T-helper 1 cell treated with Interleukin-12 subunit alpha and Interleukin-12 subunit beta and Interleukin-4 antibody, amounts not matched to agents 30 μg/mL and 1 μg/mL, for 36 hours (primary cell): ENCODE measurements around the gene STX16.
A peak's percentile ranks its signal among the peaks of the same experiment; 100 is the strongest.
"Not testable (repeated sequence)": the region's sequence is repeated elsewhere in the genome, so short reads cannot be mapped to it uniquely, and the experiment has no call there.

ENCODE experiments used
- H3K27ac Mint-ChIP-seq: one replicate; pipeline ENCODE4 v1.8.0; 2021; ENCODE audit warnings: mild to moderate bottlenecking, mixed read lengths
- H3K27me3 Mint-ChIP-seq: one replicate; pipeline ENCODE4 v1.8.0; 2021; ENCODE audit warnings: low read depth, mixed read lengths
- H3K36me3 Mint-ChIP-seq: one replicate; pipeline ENCODE4 v1.8.0; 2021; ENCODE audit warnings: low read depth, mixed read lengths
- H3K4me1 Mint-ChIP-seq: one replicate; pipeline ENCODE4 v1.8.0; 2021; ENCODE audit warnings: low read depth, mixed read lengths
- H3K4me3 Mint-ChIP-seq: one replicate; pipeline ENCODE4 v1.8.0; 2021; ENCODE audit warnings: mild to moderate bottlenecking, moderate library complexity, mixed read lengths
- H3K9me3 Mint-ChIP-seq: one replicate; pipeline ENCODE4 v1.8.0; 2021; ENCODE audit warnings: mixed read lengths

Gene STX16

GRCh38 chr20:58638467-58639181 lies 12.5 kb upstream of the STX16 start:
- no peak overlapping the region for H3K4me3 Mint-ChIP-seq
- no peak overlapping the region for H3K27ac Mint-ChIP-seq
- peaks cover 27% of the 10 kb centered on the region for H3K27me3 Mint-ChIP-seq
- H3K9me3 Mint-ChIP-seq = no peaks in the 10 kb centered on the region
- H3K36me3 Mint-ChIP-seq = no peaks in the 10 kb centered on the region
- peaks cover 3% of the 10 kb centered on the region for H3K4me1 Mint-ChIP-seq

GRCh38 chr20:58639182-58640146 lies 11.6 kb upstream of the STX16 start:
- no peak overlapping the region for H3K27ac Mint-ChIP-seq
- H3K9me3 Mint-ChIP-seq = no peaks in the 10 kb centered on the region
- peaks cover 27% of the 10 kb centered on the region for H3K27me3 Mint-ChIP-seq
- no peak overlapping the region for H3K4me3 Mint-ChIP-seq
- H3K36me3 Mint-ChIP-seq = no peaks in the 10 kb centered on the region
- H3K4me1 Mint-ChIP-seq = peaks cover 3% of the 10 kb centered on the region

- no peak overlapping the region for H3K4me3 Mint-ChIP-seq
- peaks cover 27% of the 10 kb centered on the region for H3K27me3 Mint-ChIP-seq
- H3K27ac Mint-ChIP-seq = no peak overlapping the region
- no peaks in the 10 kb centered on the region for H3K36me3 Mint-ChIP-seq
- peaks cover 3% of the 10 kb centered on the region for H3K4me1 Mint-ChIP-seq
- no peaks in the 10 kb centered on the region for H3K9me3 Mint-ChIP-seq
These were observed 10.6 kb upstream of the STX16 start for GRCh38 chr20:58640446-58640845.

GRCh38 chr20:58642441-58642840 lies 8.6 kb upstream of the STX16 start:
- Mint-ChIP-seq H3K27ac (no peak overlapping the region), H3K9me3 (no peaks in the 10 kb centered on the region), H3K4me3 (no peak overlapping the region)

GRCh38 chr20:58642896-58643295 lies 8.2 kb upstream of the STX16 start:
- not testable (repeated sequence) for H3K27ac Mint-ChIP-seq, H3K4me1 Mint-ChIP-seq, H3K4me3 Mint-ChIP-seq, H3K36me3 Mint-ChIP-seq, H3K9me3 Mint-ChIP-seq
- H3K27me3 Mint-ChIP-seq = peaks cover 20% of the 10 kb centered on the region

More at GRCh38 chr20:58642441-58642840, 8.6 kb upstream of the STX16 start:
- Mint-ChIP-seq H3K4me1 (peaks cover 3% of the 10 kb centered on the region), H3K27me3 (peaks cover 22% of the 10 kb centered on the region), H3K36me3 (no peaks in the 10 kb centered on the region)

- no peaks in the 10 kb centered on the region for H3K9me3 Mint-ChIP-seq
- no peaks in the 10 kb centered on the region for H3K36me3 Mint-ChIP-seq
- no peak overlapping the region for H3K27ac Mint-ChIP-seq
- H3K27me3 Mint-ChIP-seq = peaks cover 14% of the 10 kb centered on the region
- H3K4me1 Mint-ChIP-seq = peaks cover 10% of the 10 kb centered on the region
- H3K4me3 Mint-ChIP-seq = no peak overlapping the region
These were observed 5.6 kb upstream of the STX16 start for GRCh38 chr20:58645412-58645968.

GRCh38 chr20:58646257-58646656 lies 4.8 kb upstream of the STX16 start:
- no peaks in the 10 kb centered on the region for H3K9me3 Mint-ChIP-seq
- H3K27ac Mint-ChIP-seq = no peak overlapping the region
- H3K27me3 Mint-ChIP-seq = peaks cover 9% of the 10 kb centered on the region
- H3K36me3 Mint-ChIP-seq = peaks cover 3% of the 10 kb centered on the region
- H3K4me3 Mint-ChIP-seq = no peak overlapping the region
- peaks cover 8% of the 10 kb centered on the region for H3K4me1 Mint-ChIP-seq

- no peak overlapping the region for H3K4me3 Mint-ChIP-seq
- H3K27me3 Mint-ChIP-seq = peaks cover 5% of the 10 kb centered on the region
These were observed 4.4 kb upstream of the STX16 start for GRCh38 chr20:58646703-58647102.

GRCh38 chr20:58647162-58647795 lies 3.8 kb upstream of the STX16 start:
- H3K36me3 Mint-ChIP-seq = peaks cover 8% of the 10 kb centered on the region
- H3K4me1 Mint-ChIP-seq = peaks cover 8% of the 10 kb centered on the region
- H3K9me3 Mint-ChIP-seq = no peaks in the 10 kb centered on the region
- H3K27me3 Mint-ChIP-seq = peaks cover 2% of the 10 kb centered on the region
- H3K27ac Mint-ChIP-seq = no peak overlapping the region
- no peak overlapping the region for H3K4me3 Mint-ChIP-seq

More at GRCh38 chr20:58646703-58647102, 4.4 kb upstream of the STX16 start:
- peaks cover 8% of the 10 kb centered on the region for H3K4me1 Mint-ChIP-seq
- peaks cover 7% of the 10 kb centered on the region for H3K36me3 Mint-ChIP-seq
- H3K9me3 Mint-ChIP-seq = no peaks in the 10 kb centered on the region
- H3K27ac Mint-ChIP-seq = no peak overlapping the region

GRCh38 chr20:58647796-58648501 lies 3.1 kb upstream of the STX16 start:
- Mint-ChIP-seq H3K27ac (no peak overlapping the region), H3K27me3 (no peaks in the 10 kb centered on the region), H3K9me3 (no peaks in the 10 kb centered on the region), H3K4me3 (no peak overlapping the region), H3K36me3 (peaks cover 12% of the 10 kb centered on the region), H3K4me1 (peaks cover 8% of the 10 kb centered on the region)

GRCh38 chr20:58648502-58648825 lies 2.6 kb upstream of the STX16 start:
- H3K4me3 Mint-ChIP-seq = peak overlapping the region; percentile 85
- peaks cover 16% of the 10 kb centered on the region for H3K36me3 Mint-ChIP-seq
- H3K27me3 Mint-ChIP-seq, H3K27ac Mint-ChIP-seq, H3K9me3 Mint-ChIP-seq: not testable (repeated sequence)
- H3K4me1 Mint-ChIP-seq = peaks cover 10% of the 10 kb centered on the region

GRCh38 chr20:58649288-58650180 lies 1.5 kb upstream of the STX16 start:
- Mint-ChIP-seq H3K27me3 (no peaks in the 10 kb centered on the region), H3K36me3 (peaks cover 16% of the 10 kb centered on the region), H3K4me1 (peaks cover 10% of the 10 kb centered on the region), H3K27ac (peak overlapping the region; percentile 87), H3K4me3 (peak overlapping the region; percentile 85), H3K9me3 (no peaks in the 10 kb centered on the region)

- Mint-ChIP-seq H3K27ac (peak overlapping the region; percentile 97), H3K36me3 (peaks cover 16% of the 10 kb centered on the region), H3K4me1 (peaks cover 13% of the 10 kb centered on the region), H3K27me3 (no peaks in the 10 kb centered on the region), H3K9me3 (no peaks in the 10 kb centered on the region), H3K4me3 (peak overlapping the region; percentile 98)
These were observed 805 bp upstream of the STX16 start for GRCh38 chr20:58650181-58650775.
